ENCODE results near the gene FCRL6. TPM values are rescaled to one million over a fixed set of nuclear protein-coding genes. Genes with fewer than 3 reads are reported as not detected.
A peak's percentile ranks its signal among the peaks of the same experiment; 100 is the strongest.

Gene FCRL6
- total RNA-seq, 2 donors from 2014 or later, result 0.24 TPM; not detected in 1

- Histone ChIP-seq H3K4me3 (peak overlapping the region; percentile 57 to 77), H3K27ac (peak overlapping the region; percentile 98 to 99), H3K4me1 (peaks cover 0 to 20% of the 10 kb centered on the region in 2 donors), H3K36me3 (no peaks in the 10 kb centered on the region), H3K27me3 (no peaks in the 10 kb centered on the region), H3K9me3 (no peaks in the 10 kb centered on the region)
- peak; percentile 86 for DNase-seq (ENCODE audit: low spot score)
- TF ChIP-seq, protein P1, sequence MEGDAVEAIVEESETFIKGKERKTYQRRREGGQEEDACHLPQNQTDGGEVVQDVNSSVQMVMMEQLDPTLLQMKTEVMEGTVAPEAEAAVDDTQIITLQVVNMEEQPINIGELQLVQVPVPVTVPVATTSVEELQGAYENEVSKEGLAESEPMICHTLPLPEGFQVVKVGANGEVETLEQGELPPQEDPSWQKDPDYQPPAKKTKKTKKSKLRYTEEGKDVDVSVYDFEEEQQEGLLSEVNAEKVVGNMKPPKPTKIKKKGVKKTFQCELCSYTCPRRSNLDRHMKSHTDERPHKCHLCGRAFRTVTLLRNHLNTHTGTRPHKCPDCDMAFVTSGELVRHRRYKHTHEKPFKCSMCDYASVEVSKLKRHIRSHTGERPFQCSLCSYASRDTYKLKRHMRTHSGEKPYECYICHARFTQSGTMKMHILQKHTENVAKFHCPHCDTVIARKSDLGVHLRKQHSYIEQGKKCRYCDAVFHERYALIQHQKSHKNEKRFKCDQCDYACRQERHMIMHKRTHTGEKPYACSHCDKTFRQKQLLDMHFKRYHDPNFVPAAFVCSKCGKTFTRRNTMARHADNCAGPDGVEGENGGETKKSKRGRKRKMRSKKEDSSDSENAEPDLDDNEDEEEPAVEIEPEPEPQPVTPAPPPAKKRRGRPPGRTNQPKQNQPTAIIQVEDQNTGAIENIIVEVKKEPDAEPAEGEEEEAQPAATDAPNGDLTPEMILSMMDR (IDR thresholded peaks at IDR 0.05), result no peak
Observed at GRCh38 chr1:159854116-159854692, 52.0 kb downstream of the FCRL6 start.

- peak overlapping the region; percentile 57 to 77 for H3K4me3 ChIP-seq
- H3K9me3 ChIP-seq, result no peaks in the 10 kb centered on the region
- TF ChIP-seq, protein P1 (IDR thresholded peaks at IDR 0.05), result peak in 1 of 2 donors; percentile 44
- H3K36me3 ChIP-seq, result no peaks in the 10 kb centered on the region
- H3K27me3 ChIP-seq, result no peaks in the 10 kb centered on the region
- peak; percentile 89 for DNase-seq (ENCODE audit: low spot score)
- peaks cover 0 to 20% of the 10 kb centered on the region in 2 donors for H3K4me1 ChIP-seq
- H3K27ac ChIP-seq, result peak overlapping the region; percentile 98 to 99
Observed at GRCh38 chr1:159854693-159855192, 52.6 kb downstream of the FCRL6 start.

DNA sequence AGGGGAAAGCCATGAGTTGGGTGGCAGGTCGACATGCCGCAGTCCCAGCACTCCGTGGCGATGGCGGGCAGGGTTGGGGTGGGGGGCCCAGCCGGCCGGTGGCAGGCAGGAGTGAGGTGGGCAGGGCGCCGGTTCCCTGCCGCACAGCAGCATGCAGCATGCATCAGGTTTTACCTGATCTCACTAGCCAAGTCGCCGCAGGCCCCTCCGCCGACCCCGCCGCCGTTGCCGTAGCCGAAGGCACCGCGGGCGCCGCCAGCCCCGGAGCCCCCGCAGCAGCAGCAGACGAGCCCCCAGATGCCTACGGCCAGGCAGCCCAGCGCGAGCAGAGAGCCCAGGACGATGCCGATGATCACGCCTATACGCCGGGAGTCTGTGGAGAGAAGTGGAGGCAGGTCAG, 53.5 kb downstream of the FCRL6 start:
- TF ChIP-seq, protein P1 (IDR thresholded peaks at IDR 0.05), result no peak
- Histone ChIP-seq H3K27me3 (no peaks in the 10 kb centered on the region), H3K9me3 (no peaks in the 10 kb centered on the region), H3K27ac (peak overlapping the region; percentile 98 to 99), H3K4me1 (peaks cover 0 to 25% of the 10 kb centered on the region in 2 donors), H3K36me3 (no peaks in the 10 kb centered on the region), H3K4me3 (no peak overlapping the region)
- DNase-seq (ENCODE audit: low spot score), result no peak

DNA sequence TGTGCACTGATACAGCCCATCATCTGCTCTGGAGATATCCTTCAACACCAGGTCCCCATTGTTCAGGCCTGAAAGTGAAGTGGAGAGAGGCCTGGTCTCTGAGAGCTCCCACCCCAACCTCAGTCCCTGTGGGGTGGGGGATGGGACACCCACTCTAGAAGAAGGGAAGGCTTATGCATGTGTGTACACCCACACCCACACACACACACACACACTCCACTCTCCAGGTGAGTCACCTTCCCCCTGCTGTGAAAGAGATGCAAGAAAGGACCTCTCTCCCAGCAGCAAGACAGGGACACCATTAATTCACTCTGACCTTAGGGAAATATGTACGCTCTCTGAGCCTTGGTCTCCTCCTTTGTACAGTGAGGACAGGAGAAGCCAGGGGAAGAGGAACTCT, 54.4 kb downstream of the FCRL6 start:
- no peak overlapping the region for H3K4me3 ChIP-seq
- TF ChIP-seq, protein P1 (IDR thresholded peaks at IDR 0.05), result no peak
- no peaks in the 10 kb centered on the region for H3K9me3 ChIP-seq
- no peaks in the 10 kb centered on the region for H3K27me3 ChIP-seq
- DNase-seq (ENCODE audit: low spot score), result no peak
- no peaks in the 10 kb centered on the region for H3K36me3 ChIP-seq
- H3K27ac ChIP-seq, result peak overlapping the region in 1 of 2 donors; percentile 99
- peaks cover 0 to 25% of the 10 kb centered on the region in 2 donors for H3K4me1 ChIP-seq

- Histone ChIP-seq H3K9me3 (no peaks in the 10 kb centered on the region), H3K4me3 (no peak overlapping the region), H3K36me3 (no peaks in the 10 kb centered on the region), H3K27ac (no peak overlapping the region), H3K27me3 (no peaks in the 10 kb centered on the region), H3K4me1 (peaks cover 0 to 25% of the 10 kb centered on the region in 2 donors)
- DNase-seq (ENCODE audit: low spot score), result no peak
- TF ChIP-seq, protein P1 (IDR thresholded peaks at IDR 0.05), result no peak
Observed at GRCh38 chr1:159857889-159858288, 55.7 kb downstream of the FCRL6 start.
